HUES48 (cell line): Measurements from ENCODE around the gene PHF3.

Source experiments
- H3K27ac ChIP-seq: one replicate; pipeline ENCODE4 v1.7.0; 2013; ENCODE audit warnings: low read depth, low read length, inconsistent platforms
- H3K27me3 ChIP-seq: 2 replicates; pipeline ENCODE4 v1.6.1; 2013; ENCODE audit warnings: mild to moderate bottlenecking, low read length; ENCODE audit not compliant: control insufficient read depth, insufficient read depth
- H3K36me3 ChIP-seq: 2 replicates; pipeline ENCODE4 v1.6.1; 2013; ENCODE audit warnings: low read length; ENCODE audit not compliant: control insufficient read depth, insufficient read depth
- H3K4me1 ChIP-seq: 2 replicates; pipeline ENCODE4 v1.6.1; 2013; ENCODE audit warnings: mild to moderate bottlenecking, low read length; ENCODE audit not compliant: control insufficient read depth, insufficient read depth
- H3K4me3 ChIP-seq: 2 replicates; pipeline ENCODE4 v1.5.1; 2013; ENCODE audit warnings: mild to moderate bottlenecking, low read depth, low read length
- H3K9ac ChIP-seq: 2 replicates; pipeline ENCODE4 v1.6.1; 2013; ENCODE audit warnings: mild to moderate bottlenecking, low read depth, low read length, moderate library complexity
- H3K9me3 ChIP-seq: 2 replicates; pipeline ENCODE4 v1.6.1; 2013; ENCODE audit warnings: low read length; ENCODE audit not compliant: control insufficient read depth, insufficient read depth

The PHF3 gene

GRCh38 chr6:63635588-63636517 is at the start of gene PHF3:
PHF3 (plus strand) TSS chr6:63635802; CDS start chr6:63646552, 10,750 bp downstream.
- H3K9me3 ChIP-seq, result no peaks in the 10 kb centered on the region
- peaks cover 35% of the 10 kb centered on the region for H3K4me1 ChIP-seq
- H3K27me3 ChIP-seq, result peaks cover 28% of the 10 kb centered on the region
- peak within 1 kb of the TSS; percentile 93 for H3K9ac ChIP-seq
- H3K36me3 ChIP-seq, result no peaks in the 10 kb centered on the region
- H3K4me3 ChIP-seq, result peak within 1 kb of the TSS; percentile 98
- H3K27ac ChIP-seq, result peak within 1 kb of the TSS; percentile 94

- peaks cover 14% of the 10 kb centered on the region for H3K4me1 ChIP-seq
These were observed 45.6 kb upstream of the PHF3 start for GRCh38 chr6:63589952-63590411.

GRCh38 chr6:63592886-63593285 is 42.7 kb upstream of the PHF3 start:
- H3K4me1 ChIP-seq, result peaks cover 19% of the 10 kb centered on the region
- no peaks in the 10 kb centered on the region for H3K36me3 ChIP-seq
- no peaks in the 10 kb centered on the region for H3K27me3 ChIP-seq
- H3K4me3 ChIP-seq, result no peak overlapping the region
- H3K9ac ChIP-seq, result no peak overlapping the region
- no peaks in the 10 kb centered on the region for H3K9me3 ChIP-seq
- no peak overlapping the region for H3K27ac ChIP-seq

More at GRCh38 chr6:63589952-63590411, 45.6 kb upstream of the PHF3 start:
- Histone ChIP-seq H3K9me3 (no peaks in the 10 kb centered on the region), H3K4me3 (no peak overlapping the region), H3K36me3 (no peaks in the 10 kb centered on the region), H3K9ac (no peak overlapping the region; the same call in 1 of the 2 replicates), H3K27me3 (no peaks in the 10 kb centered on the region), H3K27ac (peak overlapping the region; percentile 63)

GRCh38 chr6:63597141-63598048 is 38.2 kb upstream of the PHF3 start:
- peaks cover 10% of the 10 kb centered on the region for H3K4me1 ChIP-seq
- H3K4me3 ChIP-seq, result peak overlapping the region; percentile 69
- H3K9me3 ChIP-seq, result no peaks in the 10 kb centered on the region
- peak overlapping the region; percentile 51; the same call in 1 of the 2 replicates for H3K9ac ChIP-seq
- H3K27me3 ChIP-seq, result no peaks in the 10 kb centered on the region
- H3K27ac ChIP-seq, result no peak overlapping the region
- no peaks in the 10 kb centered on the region for H3K36me3 ChIP-seq

- Histone ChIP-seq H3K27me3 (no peaks in the 10 kb centered on the region), H3K9ac (peak overlapping the region; percentile 51), H3K4me1 (peaks cover 10% of the 10 kb centered on the region), H3K4me3 (peak overlapping the region; percentile 69), H3K9me3 (no peaks in the 10 kb centered on the region), H3K27ac (no peak overlapping the region), H3K36me3 (no peaks in the 10 kb centered on the region)
These were observed 37.3 kb upstream of the PHF3 start for GRCh38 chr6:63598049-63599036.

DNA sequence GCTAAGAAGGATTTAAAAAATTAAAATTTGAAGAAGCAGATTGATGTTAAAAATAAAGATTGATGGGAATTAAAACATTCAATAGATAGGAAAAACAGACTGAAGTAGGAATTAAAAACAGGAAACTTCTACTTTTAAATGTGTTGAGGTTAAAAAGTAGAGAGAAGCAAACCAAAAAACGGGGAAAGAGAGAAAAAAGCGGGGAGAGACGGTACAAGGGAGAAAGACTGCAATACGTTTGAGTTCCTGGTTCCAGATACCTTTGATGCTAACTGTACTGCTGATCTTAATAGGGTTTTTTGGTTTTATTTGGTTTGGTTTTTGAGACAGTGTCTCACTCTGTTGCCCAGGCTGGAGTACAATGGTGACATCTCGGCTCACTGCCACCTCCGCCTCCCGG is 36.4 kb upstream of the PHF3 start:
- Histone ChIP-seq H3K27ac (no peak overlapping the region), H3K4me3 (no peak overlapping the region), H3K9ac (no peak overlapping the region)

GRCh38 chr6:63600136-63600535 is 35.5 kb upstream of the PHF3 start:
- no peak overlapping the region for H3K27ac ChIP-seq
- no peaks in the 10 kb centered on the region for H3K27me3 ChIP-seq
- no peaks in the 10 kb centered on the region for H3K36me3 ChIP-seq
- H3K9ac ChIP-seq, result no peak overlapping the region
- H3K4me1 ChIP-seq, result peaks cover 10% of the 10 kb centered on the region
- H3K9me3 ChIP-seq, result no peaks in the 10 kb centered on the region
- H3K4me3 ChIP-seq, result no peak overlapping the region

More for the DNA sequence above, 36.4 kb upstream of the PHF3 start:
- Histone ChIP-seq H3K4me1 (peaks cover 10% of the 10 kb centered on the region), H3K9me3 (no peaks in the 10 kb centered on the region), H3K27me3 (no peaks in the 10 kb centered on the region), H3K36me3 (no peaks in the 10 kb centered on the region)

GRCh38 chr6:63609231-63609630 is 26.4 kb upstream of the PHF3 start:
- Histone ChIP-seq H3K4me3 (no peak overlapping the region), H3K27ac (no peak overlapping the region), H3K9ac (no peak overlapping the region), H3K9me3 (no peaks in the 10 kb centered on the region), H3K27me3 (no peaks in the 10 kb centered on the region), H3K36me3 (no peaks in the 10 kb centered on the region), H3K4me1 (no peaks in the 10 kb centered on the region)

- Histone ChIP-seq H3K27ac (no peak overlapping the region), H3K4me1 (no peaks in the 10 kb centered on the region), H3K27me3 (no peaks in the 10 kb centered on the region), H3K4me3 (no peak overlapping the region), H3K9me3 (no peaks in the 10 kb centered on the region), H3K9ac (no peak overlapping the region), H3K36me3 (no peaks in the 10 kb centered on the region)
These were observed 24.7 kb upstream of the PHF3 start for GRCh38 chr6:63610944-63611343.

DNA sequence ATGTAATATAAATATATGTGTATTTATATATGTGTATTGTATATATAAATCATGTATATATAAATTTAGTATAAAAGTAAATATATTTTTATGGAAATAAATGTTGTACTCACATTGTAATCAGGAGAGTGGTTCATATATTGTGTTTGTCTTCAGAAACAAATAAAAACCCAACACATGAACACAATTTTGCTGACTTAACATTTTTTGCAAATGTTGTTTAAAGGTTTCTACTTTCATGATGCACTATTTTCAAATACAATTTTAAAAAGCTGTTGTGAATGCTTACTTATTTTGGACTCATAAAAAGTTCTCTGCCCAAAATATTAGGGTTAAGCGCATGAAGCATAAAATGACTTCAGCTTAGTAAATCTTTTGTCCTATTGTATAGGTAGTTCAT is 24.0 kb upstream of the PHF3 start:
- Histone ChIP-seq H3K4me3 (no peak overlapping the region), H3K36me3 (no peaks in the 10 kb centered on the region), H3K9me3 (no peaks in the 10 kb centered on the region), H3K4me1 (no peaks in the 10 kb centered on the region), H3K9ac (no peak overlapping the region), H3K27ac (no peak overlapping the region), H3K27me3 (no peaks in the 10 kb centered on the region)
